GM19035 (cell line): ENCODE results near the gene RPS6KA2.
A peak's percentile ranks its signal among the peaks of the same experiment; 100 is the strongest.
"Not testable (repeated sequence)": the region's sequence is repeated elsewhere in the genome, so short reads cannot be mapped to it uniquely, and the experiment has no call there.

Experiments used
- ATAC-seq: cut with Tn5 transposase; IDR thresholded peaks from one replicate; pipeline ENCODE4 v1.9.1; 2021; ENCODE audit not compliant: unreplicated experiment

RPS6KA2 gene

GRCh38 chr6:166556863-166557322 is 70.2 kb downstream of the RPS6KA2 start:
- ATAC-seq, result no peak

- no peak for ATAC-seq
Observed at GRCh38 chr6:166556336-166556735, 70.7 kb downstream of the RPS6KA2 start.

DNA sequence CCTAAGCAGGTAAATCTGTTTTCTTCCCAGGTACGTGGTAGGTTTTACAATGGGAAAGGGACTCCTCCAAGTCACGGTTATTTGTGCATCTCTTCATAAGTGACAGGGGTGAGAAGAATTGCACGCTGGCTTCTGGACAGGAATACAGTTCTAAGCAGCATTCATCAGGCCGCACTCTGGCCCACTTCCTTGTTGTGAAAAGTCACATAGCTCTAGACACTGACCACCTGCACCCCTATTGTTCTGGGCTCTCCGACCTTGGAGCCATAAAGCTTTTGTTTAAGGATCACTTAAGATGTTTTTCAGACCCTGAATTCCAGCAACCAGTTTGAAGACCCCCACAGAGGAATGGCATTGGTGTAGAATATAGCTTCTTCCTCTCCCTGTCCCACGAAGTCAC is 72.0 kb downstream of the RPS6KA2 start:
- ATAC-seq, result no peak

DNA sequence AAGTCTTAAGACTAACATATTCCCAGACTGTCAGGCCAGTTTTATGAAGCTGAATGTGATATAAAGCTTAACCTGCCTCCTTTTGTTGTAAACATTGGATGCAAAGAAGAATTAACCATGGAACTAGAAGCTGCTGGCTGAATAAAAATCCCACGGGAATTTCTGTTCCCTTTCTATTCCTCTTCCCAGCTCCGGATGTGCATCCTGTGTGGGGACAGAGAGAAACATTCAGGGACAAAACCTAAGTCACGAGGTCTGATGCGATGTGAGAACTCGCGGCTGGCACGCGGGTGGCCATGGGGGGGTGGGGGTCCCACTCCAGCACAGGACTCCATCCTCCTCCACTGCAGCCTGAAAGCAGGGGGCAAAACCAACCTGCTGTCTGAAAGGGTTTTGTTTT is 72.7 kb downstream of the RPS6KA2 start:
- ATAC-seq, result no peak

DNA sequence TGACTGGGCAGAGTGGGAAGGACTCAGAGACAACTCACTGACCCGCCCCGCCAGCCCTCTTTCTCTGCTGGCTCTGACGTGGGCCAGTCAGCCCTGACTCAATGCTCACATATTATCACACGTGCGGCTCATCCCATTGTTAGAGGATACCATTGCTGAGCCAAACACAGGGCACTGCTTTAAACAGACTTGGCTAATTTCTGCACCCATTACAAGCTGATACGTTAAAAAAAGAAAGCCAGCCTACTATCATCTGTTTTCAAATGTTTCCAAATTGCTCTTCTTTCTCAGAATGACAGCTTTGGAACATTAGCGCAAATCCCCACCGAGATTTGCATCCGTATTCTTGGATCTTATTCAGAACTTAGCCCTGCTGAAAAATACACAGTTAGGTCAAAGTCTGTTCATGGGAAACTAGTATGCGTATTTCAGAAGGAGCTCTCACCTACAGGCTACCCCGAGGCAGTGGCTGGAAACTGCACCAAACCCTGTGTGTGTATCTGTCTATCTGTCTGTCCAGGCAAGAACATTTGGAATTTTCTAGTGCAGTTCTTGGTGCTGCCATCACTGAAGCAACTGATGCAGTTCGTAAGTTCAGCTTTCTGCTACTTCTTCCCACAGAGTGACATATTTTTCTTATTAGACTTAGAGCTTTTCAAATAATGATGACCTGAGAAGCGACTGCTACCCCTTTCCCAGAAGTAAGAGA is 73.3 kb downstream of the RPS6KA2 start:
- ATAC-seq, result no peak

GRCh38 chr6:166552600-166552999 is 74.5 kb downstream of the RPS6KA2 start:
- no peak for ATAC-seq

- no peak for ATAC-seq
Observed at GRCh38 chr6:166551754-166552495, 75.1 kb downstream of the RPS6KA2 start.

- no peak for ATAC-seq
Observed at GRCh38 chr6:166546653-166547052, 80.4 kb downstream of the RPS6KA2 start.

DNA sequence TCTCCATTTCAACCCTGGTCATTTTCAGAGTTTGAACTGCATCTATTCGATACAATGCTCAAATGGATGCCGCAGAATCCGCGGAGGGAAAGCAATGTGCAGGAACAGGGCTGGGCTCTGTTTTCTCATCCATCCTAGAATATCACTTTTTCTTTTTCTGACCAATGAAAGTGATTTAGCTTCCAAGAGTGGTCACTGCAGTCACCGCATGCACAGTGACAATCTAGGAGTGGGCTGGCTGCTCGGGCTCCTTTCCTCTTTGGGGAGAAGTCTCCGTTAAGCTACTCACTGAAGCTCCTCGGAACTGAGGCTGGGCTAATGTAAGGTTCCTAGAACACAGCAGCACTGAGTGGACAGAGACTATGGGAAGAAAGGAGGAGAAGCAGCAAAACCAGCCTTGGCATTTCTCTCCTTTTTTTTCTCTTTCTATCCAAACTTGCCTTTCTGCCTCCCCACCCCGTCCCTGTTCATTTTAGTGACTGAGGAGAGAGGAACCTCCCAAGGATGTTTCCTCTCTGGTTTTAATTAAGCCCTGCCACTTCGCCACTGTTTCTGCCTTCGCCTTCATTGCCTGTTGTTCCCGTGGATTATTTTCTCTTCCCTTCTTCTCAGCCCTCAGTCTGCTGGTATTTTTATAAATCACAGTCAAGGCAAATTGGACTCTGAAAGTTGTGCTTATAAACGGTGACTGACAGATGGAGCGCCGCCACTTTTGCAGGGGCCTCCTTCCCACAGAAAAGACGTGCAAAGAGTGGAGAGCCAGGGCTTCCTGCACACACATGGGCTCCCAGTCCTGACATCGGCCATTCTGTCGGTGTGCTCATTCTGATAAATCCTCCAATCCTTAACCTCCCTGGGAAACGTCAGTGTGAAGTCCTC is 81.7 kb downstream of the RPS6KA2 start:
- ATAC-seq, result no peak

GRCh38 chr6:166544296-166544605 is 82.8 kb downstream of the RPS6KA2 start:
- no peak for ATAC-seq

GRCh38 chr6:166543603-166544295 is 83.3 kb downstream of the RPS6KA2 start:
- no peak for ATAC-seq

DNA sequence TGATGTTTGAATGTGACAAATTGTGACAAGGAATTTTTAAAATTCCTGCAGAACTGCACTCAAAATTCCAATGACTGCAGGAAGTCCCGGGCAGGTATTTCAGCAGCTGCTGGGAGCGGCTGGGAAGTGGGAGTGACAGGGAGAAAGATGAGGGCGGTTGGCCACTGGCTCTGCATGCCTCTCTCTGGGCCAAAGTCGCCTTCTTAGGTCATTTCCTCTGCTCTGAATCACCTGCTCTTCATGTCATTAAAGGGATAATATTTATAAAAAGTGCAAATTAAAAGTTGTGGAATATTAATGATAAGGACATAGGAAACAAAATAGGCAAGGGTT is 84.5 kb downstream of the RPS6KA2 start:
- ATAC-seq, result no peak

- ATAC-seq, result peak; percentile 51
Observed at GRCh38 chr6:166541876-166542579, 85.0 kb downstream of the RPS6KA2 start.

DNA sequence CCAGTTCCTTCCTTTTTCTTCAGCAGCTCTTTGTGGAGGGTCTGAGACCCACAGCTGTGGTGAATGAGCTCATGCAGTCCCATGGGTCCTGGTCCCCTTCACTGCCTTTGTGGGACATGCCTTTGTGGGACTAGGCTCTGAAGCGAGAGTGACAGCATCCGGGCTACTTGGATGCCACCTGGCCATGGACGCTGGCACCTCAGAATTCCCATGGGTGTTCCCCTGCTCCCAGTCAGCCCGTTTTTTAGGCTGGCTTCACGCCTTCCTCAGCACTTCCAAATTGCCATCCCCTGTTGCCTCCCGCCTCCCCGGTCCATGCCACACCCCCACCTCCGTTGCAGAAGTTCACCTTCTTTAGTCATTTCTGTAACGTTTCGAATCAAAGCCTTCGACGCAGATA is 85.7 kb downstream of the RPS6KA2 start:
- peak; percentile 42 for ATAC-seq

DNA sequence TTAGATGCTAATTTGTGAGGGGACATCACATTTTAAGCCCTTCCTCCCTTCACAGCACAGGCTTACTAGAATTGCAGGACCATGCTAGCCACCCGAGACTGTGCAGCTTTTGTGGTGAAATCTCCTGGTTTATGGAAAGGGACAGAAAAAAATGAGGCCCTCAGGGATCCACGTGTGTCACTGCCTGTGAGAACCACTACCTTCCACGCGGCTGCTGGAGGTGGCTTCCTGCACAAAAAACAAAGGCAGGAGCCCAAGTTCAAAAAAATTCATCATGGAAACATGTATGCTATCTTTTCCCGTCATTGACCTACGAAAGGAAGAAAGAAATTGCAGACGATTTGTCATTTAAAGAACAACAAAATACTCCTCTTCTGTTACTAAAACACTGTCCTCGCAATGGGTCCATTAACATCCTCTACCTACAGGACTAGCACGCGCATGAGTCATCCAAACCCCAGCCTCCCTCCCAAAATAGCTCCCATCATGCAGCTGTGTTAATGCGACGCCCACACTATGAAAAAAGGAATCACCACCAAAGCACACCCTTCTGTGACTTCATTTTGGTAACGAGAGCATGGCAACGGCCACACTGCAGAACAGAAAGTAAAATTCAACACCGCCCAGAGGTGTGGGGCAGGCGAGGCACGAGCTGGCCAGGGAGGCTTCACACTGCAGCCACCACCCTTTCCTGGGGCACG is 86.3 kb downstream of the RPS6KA2 start:
- ATAC-seq, result peak; percentile 90

DNA sequence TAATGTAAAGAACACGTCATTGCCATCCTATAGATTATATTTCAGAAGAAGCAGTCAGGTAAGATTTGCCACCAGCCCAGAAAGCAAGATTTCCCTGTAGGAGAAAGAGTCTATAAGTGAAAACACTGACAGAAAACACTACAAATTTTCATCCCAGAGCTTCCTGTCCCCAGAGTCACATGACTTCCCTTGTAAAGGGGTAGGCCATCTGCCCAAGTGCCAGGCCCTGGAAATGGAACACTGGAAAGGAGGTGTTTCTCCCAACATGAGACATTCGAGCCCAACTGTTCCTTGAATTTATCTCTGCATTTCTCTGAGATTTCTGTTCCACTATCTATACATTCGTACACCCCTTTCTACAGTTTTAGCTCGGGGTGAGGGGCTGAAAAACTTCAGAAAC is 87.5 kb downstream of the RPS6KA2 start:
- ATAC-seq, result no peak

DNA sequence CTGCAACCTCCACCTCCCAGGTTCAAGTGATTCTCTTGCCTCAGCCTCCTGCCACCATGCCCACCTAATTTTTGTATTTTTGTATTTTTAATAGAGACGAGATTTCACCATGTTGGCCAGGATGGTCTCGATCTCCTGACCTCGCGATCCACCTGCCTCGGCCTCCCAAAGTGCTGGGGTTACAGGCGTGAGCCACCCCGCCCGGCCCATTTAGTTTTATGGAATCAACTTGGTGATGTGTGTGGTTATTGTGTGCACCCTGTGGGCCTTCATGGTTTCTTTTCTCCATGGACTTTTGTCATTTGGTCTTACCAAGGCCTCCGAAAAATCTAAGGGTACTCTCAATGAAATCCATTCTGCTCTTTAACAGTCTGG is 88.1 kb downstream of the RPS6KA2 start:
- ATAC-seq, result not testable (repeated sequence)

DNA sequence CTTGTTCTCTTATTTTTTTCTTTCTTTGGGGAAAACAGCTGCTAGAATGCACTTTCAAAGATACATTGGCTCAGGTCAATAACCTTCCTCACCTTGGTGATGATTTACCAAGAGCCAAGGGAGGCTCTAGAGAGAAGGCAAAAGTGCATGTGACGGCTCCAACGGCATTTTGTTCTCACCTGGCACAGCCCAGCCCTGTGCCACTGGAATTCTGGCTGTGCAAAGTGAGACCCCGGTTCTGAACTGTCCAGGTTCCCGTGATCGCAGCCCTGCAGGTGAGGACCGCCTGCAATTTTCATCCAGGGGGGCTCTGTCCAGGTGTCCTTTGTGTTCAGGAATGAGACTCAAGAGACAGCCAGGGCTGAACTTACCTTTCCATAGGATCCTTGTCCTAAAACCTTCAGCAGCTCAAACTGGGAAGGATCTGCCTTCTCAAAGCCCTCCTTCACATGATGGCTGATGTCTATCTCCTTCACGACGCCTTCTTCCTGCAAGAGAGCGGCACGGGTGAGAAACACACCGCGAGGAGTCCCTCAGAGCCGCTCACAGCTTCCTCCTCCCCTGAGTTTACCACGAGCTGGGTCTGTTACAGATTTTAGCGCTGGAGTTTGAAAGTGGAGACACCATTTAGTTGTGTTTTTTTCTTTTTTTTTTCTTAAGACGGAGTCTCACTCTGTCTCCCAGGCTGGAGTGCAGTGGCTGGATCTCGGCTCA is 88.6 kb downstream of the RPS6KA2 start:
- no peak for ATAC-seq

GRCh38 chr6:166534658-166535406 is 92.2 kb downstream of the RPS6KA2 start:
- ATAC-seq, result no peak
